ENCODE results near the gene SCAMP5.

DNA sequence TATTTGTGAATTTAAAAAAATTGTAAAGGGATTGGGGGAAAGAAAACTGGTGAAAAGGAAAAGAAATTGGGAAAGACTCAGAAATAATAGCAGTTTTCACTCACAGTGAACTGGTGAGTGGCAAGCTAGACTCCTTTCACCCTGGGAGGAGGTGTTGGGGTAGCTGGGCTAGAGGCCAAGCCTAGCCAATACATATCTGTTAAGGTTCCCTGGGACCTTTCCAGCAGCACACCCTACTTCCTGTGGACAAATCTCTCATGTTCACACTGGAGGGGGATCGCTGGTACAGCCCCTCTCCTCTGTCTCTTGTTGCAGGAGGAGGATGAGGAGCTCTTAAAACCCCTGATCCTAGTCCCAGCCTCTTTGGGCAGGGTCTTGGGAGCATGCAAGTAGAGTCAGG lies 35.1 kb upstream of the SCAMP5 start:
- TF ChIP-seq POLR2A (IDR thresholded peaks at IDR 0.05; ENCODE audit: low read depth, low read length) (no peak), TAF1 (IDR thresholded peaks at IDR 0.05; ENCODE audit: low read depth, low read length) (no peak), POLR2AphosphoS5 (IDR thresholded peaks at IDR 0.05; ENCODE audit: low read depth, low read length) (no peak)
